ENCODE results near the gene COPS3. TPM values are rescaled to one million over a fixed set of nuclear protein-coding genes. Genes with fewer than 3 reads are reported as not detected.

Gene COPS3
- total RNA-seq, 1 donor: 103 TPM

DNA sequence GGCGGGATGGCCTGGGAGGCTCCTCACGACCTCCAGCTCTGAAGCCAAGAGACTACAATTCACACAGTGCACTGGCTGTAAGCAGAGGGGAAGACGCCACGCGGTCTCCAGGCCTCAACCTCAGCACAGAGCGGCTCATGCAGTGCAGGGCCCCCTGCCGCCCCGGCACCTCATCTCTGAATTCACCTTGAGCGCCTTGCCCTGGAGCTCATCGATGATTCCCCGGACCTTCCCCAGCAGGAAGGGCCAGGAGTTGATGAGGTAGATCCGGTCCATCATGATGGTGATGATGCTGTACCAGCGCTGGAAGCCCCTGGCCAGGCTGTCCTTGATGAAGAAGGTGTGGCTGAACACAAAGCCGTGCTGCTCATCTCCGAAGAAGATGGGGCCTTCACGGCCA, 57.3 kb downstream of the COPS3 start:
- DNase-seq (ENCODE audit: low read depth in 2 of 3, low spot score in 2 of 3): no peak

DNA sequence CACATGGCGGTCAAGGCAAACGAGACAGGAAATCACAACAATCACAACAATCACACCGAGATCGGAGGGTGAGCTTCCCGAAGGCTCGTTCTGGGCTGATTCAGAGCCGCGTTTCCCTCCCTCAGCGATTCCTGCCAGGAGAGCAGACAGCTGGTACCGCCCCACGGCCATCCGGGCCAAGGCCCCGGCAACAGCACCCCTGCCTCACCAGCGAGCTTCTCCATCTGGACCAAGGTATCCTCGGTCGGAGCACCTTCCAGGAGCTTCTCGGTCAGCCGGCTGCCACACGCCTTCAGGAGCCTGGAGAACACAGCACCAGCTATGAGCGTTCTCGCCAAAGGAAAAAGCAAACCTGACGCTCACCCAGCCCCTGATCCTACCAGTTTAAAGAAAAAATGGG, 59.7 kb downstream of the COPS3 start:
- no peak for DNase-seq (ENCODE audit: low read depth in 2 of 3, low spot score in 2 of 3)

DNA sequence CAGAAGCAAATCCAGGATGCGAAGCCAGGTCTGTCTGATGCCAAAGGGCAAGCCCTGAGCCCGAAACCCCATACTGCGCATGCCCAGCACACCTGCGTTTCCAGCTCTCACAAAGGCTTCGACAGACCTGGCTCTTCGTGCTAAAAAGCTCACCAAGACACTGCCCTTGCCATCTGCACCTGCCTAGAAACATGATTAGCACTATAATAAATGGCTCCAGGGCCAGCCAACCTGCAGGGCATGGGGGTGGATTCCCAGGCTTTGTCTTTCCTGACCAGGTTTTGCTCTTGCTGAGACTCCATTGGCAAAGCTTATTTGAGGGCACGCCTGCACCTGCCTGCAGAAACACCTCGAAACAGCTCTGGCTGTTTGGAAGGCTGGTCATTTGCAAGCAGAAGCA, 60.5 kb downstream of the COPS3 start:
- DNase-seq (ENCODE audit: low read depth in 2 of 3, low spot score in 2 of 3): no peak

DNA sequence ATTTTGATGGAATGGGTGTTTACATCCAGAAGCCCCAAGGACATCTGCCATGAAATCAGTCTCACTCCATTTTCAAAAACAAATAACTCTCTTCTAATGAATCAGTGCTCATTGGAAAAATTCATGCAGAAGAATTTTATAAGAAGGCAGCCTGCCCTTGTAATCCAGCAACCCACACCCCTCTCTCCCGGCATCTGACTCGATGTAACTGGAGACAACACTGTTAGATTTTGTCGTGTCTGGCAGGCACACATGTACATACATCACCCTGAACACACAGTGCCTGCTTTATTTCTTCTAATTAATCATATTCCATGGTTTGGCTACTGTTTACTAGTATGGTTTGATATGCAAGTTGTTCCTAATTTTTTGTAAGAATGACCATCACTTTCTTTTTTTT, 63.1 kb downstream of the COPS3 start:
- DNase-seq (ENCODE audit: low read depth in 2 of 3, low spot score in 2 of 3): no peak

DNA sequence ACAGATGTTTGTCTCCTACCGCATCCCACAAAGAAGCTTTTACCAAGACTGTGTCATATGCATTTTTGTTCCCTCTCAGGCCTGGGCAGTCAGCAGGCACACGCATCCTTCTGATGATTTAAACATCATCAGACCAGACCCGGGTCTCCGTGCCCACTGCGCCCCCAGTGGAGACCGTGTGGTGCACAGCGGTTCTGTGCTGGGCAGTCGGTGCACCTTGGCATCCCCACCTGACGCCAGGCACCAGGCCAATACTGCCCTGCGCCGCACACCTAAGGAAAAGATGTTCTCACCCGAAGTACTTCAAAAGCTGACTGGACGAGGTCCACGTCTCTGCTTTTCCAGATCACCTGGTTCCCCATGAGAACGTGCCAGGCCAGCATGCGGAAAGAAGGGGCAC, 64.3 kb downstream of the COPS3 start:
- DNase-seq (ENCODE audit: low read depth in 2 of 3, low spot score in 2 of 3): no peak

DNA sequence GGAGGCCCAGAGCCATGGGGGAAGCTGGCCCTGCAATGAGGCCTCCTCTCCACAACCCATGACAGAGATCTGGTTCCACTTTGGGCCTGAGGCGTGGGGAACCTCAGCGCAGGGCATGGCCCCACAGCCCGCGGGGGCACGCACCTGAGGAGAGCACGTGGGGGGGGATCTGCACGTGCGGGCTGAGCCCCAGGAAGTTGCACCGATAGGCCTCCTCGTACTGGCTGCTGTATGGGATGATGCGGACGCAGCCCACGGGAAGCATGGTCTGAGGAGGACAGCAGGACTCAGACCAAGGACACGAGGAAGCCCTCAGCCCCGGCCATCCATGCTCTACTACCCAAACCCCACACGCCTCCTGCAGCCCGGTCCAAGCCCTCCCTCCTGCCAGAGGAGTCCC, 64.8 kb downstream of the COPS3 start:
- no peak for DNase-seq (ENCODE audit: low read depth in 2 of 3, low spot score in 2 of 3)

DNA sequence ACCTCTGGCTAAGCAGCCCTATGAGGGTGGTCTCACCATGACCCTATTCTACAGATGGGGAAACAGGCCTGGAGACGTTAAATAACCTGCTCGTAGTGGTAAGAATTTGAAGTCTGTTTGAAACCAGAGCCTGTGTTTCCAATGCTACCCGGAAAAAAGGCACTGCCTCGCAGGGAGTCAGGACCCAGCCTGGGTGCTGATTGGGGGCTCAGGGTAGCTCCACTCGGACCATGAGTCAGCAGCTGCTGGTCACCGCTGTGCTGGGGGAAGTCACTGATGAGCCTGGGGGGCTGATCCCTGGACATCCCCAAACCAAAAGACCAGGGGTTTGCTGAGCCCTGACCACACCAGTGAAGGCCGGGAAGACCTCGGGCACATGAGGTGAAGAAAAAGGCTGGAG, 65.5 kb downstream of the COPS3 start:
- DNase-seq (ENCODE audit: low read depth in 2 of 3, low spot score in 2 of 3): no peak

DNA sequence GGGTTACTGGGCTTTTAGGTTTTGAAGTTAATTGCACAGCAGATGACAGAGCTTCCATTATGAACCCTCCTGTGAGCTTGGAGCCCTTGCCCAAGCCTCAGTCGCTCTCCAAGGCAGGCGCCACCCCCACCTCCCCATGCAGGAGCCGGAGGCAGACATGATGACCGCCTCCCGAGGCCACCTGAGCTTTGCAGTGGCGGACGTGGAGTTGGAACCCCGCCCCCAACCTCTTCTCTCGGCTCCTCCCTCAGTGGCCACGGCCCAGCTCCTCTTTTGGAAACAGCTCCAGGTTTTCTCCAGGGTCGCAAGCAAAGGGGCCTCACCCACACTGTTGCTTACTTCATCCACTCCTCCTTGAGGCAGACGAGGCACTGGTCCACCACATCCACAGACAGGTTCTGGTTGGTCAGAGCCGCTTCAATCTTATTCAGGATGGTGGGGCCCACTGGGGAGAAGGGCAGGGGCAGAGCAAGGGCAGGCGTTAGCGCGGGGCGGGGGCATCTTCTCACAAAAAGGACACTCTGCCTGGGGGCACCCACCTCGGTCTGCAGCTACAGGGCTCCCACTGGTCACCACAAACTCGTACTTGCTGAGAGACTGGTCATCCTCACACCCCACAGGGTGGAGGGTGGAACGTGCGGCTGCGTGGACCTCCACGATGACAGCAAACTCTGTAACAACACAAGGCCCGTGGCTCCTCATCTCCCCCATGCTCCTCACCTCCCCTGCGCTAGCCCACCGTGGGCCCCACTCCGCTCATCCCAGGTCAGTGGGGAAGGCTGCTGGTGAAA, 66.2 kb downstream of the COPS3 start:
- DNase-seq (ENCODE audit: low read depth in 2 of 3, low spot score in 2 of 3): no peak

DNA sequence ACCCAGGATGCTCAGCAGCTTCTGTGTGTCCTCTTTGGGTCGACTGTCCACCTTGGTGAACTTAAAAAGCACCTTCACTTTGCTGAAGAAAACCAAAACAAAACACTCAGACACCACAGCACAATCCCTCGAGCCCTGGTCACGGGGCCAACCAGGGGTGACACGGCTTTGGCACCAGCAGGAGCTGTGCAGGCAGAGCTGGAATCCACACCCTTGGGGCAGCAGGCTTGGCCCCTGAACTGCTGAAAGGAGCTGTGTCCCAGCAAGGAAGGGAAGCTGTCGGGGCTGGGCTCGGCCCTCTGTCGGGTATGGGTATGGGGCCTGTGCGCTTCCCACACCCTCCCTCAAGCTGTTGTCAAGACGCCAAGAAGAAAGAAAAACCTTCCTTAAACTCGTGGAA, 67.3 kb downstream of the COPS3 start:
- DNase-seq (ENCODE audit: low read depth in 2 of 3, low spot score in 2 of 3): no peak

DNA sequence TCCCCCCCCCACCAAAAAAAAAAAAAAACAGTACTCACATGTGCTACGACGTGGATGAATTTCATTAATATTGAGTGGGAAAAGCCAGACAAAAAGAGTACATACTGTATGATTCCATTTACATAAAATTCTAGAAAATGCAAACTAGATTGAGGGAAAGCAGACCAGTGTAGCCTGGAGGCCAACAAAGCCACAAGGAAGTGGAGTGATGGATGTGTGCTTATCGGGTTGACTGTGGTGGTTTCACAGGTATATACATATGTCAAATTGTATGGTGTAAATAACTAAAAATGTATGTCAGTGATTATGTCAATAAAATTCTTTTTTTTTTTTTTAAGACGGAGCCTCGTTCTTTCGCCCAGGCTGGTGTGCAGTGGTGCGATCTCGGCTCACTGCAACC, 73.0 kb downstream of the COPS3 start:
- DNase-seq (ENCODE audit: low read depth in 2 of 3, low spot score in 2 of 3): no peak

DNA sequence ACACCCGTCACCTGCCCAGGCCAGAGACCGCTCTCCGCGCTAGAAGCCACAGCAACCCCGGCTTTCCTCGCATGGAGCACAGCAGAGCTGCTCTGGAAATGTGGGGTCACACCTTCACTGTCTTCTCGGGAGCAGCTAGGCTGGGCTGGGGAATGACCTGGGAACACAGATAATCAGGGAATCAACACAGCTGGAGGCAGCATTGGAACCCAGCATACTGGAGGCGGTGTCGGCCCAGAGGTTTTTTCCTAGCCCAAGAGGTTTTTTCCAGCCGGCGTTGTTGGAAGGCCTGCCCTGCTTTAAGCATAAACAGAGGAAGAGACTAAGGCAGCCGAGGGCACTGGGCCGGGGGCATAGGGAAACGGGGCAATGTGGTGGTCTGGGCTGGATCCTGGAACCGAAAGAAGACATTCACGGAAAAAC, 74.1 kb downstream of the COPS3 start:
- DNase-seq (ENCODE audit: low read depth in 2 of 3, low spot score in 2 of 3): no peak

DNA sequence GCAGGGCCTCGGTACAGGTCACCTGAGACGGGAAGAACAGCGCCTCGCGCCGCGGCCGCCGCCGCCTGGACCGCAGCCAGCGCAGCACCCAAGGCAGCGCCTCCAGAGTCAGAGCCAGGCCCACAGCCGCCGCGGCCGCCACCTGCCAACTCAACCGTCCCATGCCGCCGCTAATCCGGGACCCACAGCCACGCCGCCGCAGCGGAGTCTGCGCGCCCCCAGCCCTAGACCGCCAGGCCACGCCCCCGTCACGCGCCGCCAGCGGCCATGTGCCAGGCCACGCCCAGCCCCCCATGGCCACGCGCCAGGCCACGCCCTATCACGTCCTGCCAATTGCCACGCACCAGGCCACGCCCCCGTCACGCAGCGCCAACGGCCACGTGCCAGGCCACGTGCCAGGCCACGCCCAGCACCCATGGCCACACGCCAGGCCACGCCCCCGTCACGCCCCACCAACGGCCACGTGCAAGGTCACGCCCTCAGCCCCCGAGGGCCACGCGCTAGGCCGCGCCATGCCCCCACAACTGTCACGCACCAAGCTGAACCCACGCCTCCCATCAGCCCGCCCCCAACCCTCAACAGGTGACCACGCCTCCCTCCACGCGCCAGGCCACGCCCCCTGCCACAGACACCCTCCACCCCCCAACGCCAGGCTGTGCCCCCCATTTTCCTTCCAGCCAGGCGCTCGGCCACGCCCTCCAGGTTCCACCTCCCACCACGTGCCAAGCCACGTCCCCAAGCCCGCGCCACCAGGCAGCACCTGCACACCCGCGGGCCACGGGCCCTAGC, 74.7 kb downstream of the COPS3 start, which contains the start of gene PLD6:
PLD6 (minus strand) TSS at position 210 of the 789 bp plus-strand sequence; CDS start at position 163, 47 bp downstream.
- peak; percentile 84 to 91 (median 87) for DNase-seq (ENCODE audit: low read depth in 2 of 3, low spot score in 2 of 3)

DNA sequence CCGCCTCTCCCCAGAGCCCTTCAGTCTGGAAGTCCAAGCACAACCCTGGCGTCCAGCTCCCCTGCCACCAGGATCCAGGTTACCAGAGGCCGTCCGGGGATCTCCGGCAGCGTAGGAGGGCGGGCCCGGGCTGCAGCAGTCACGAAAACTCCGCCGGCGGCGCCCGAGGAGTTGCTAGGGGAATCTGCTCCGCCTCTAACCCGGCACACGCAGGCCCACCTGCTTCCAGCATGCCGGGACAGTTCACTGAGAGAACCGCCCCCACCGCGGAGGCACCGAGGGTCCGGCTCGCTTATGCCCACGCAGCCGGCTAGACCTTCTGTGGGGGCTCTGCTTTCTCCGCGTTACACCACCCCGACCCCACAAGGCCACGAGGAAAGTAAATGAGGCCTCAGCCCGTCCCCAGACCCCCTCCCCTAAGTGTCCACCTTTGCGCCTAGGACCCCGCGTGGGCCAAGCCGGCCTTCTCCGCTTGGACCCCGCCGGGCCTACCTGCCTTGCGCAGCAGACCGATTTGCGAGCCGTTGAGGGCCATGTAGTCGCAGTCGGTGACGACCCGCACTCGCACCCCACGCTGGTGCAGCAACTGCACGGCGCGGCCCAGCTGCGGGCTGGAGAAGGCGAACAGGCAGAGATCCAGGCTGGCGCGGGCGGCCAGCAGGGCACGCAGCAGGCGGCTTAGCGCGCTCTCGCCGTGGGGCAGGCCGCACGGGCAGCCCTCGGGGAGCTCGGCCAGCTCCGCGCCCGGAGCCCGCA, 75.5 kb downstream of the COPS3 start:
- DNase-seq (ENCODE audit: low read depth in 2 of 3, low spot score in 2 of 3): peak in 2 of 3 donors; percentile 42 to 51

DNA sequence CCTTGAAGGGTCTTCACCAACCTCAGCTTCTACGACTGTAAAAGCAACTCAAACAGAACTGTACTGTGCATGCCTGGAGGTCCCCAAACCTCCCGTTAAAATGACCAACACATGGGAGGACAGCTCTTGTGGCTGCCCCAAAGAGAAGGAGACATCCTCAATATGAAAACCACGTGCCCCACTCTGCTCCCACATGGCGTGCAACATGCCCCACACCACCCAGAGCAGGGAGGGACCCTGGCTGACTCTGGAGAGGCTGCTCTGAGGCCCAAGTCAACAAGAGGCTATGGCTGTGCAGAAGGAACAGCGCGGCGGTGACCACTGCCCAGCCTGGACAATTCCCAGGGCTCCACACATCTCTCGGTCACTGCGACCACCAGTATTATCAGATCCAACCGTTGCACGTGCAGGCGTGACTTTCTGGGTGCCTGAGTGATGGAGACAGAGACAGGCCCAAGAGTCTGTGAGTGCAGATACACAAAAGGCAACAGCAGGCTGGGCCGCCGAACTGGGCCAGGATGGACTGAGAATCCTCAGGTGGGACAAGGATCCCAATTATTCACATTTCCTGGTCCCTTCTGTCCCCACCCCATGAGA, 76.3 kb downstream of the COPS3 start:
- no peak for DNase-seq (ENCODE audit: low read depth in 2 of 3, low spot score in 2 of 3)

DNA sequence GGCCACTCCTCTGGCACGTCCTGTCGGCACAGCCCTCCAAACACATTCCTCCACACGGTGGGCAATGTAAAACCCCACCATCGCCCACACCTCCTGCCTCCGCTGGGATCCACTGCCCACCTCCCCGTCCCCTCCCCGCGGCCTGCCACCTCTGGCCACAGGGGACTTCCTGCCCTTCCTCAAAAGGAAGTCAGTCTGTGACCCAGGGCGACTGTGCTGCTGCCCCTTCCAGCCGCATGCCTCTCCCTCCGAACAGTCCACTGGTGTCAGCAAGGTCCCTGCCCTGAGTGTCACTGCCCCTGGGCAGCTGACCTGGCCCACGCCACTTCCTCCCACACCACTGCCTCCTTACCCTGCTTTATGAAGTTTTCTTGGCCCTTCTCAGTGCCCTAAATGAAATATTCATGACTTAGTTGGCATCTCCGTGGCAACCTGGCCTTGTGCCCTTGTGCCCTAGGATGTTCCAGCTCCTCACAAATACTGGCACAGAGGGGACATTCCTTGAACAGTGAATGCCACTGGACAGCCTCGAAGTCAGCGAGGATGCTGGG, 76.9 kb downstream of the COPS3 start:
- no peak for DNase-seq (ENCODE audit: low read depth in 2 of 3, low spot score in 2 of 3)

DNA sequence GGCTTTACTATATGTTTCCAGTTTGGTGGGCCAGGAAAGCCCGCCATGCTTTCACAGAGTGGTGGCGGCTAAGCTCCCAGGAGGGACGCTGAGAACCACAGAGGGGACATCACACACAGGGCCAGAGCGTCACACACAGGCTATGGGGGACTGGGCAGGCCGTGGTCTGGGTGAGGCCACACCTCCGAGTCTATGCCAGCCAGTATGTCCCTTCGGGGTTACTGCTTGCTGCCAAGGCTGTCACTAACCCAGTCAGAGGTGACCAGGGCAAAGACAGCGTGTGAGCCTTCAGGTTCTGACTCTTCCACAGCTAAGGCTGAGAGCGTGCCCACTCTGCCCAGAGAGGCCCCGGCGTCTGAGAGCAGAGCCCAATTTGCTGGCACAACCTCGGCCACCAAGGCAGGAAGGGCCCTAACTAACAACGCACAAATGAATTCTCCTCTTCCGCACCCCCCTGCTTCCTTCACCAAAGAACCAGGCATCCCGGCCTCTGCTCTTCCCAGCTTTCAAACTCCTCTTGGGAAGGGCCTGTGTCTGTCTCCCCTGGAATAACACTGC, 77.8 kb downstream of the COPS3 start:
- no peak for DNase-seq (ENCODE audit: low read depth in 2 of 3, low spot score in 2 of 3)

DNA sequence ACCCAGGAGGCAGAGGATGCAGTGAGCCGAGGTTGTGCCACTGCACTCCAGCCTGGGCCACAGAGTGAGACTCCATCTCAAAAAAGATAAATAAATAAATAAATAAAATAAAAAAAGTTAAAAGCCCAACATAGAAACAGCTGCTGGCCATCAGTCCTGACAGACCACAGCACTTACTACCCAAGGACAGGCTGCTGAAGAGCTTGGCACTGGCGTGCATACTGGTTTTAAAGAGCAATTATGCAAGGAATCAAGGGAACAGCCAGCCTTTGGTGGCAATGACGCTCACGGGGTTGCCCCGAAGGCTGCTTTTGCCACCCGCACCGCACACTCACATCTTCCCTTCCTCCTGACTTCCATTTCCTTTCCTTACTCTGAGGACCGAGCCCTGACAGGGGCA, 79.1 kb downstream of the COPS3 start:
- no peak for DNase-seq (ENCODE audit: low read depth in 2 of 3, low spot score in 2 of 3)

DNA sequence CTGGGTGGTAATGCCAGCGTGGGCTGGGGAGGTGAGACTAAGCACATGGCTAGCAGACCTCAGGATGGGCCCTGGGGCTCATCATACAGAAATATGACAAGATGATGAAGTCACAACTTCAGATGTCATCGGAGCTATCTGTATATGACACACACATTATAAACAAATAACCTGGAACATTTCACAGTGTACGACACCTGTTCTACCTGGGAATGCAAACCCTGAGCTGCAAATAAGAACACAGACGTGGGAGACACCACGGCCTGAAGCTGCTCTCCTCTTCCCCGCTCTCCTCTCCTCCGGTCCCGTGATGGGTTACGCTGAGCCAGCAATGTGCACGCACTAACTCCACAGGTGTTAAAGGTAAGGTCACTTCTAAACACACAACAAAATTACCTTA, 79.8 kb downstream of the COPS3 start:
- DNase-seq (ENCODE audit: low read depth in 2 of 3, low spot score in 2 of 3): no peak

DNA sequence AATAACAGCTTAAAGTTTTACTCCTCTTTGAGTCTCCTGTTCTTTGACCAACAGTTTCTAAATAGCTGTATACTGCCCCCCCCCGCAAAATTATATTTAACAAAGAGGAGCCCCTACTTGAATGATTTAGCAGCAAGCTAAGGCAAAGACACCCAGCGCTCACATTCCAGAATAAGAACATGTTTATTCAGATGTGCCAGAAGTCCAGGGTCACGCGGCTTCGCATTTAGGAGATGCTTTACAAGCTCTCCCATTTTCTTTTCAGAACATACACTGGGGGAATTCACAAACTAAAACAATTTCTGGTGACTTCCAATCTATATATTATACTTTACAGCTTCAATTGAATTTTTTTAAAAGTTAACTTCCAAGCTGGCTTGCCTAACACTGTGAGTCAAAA, 80.2 kb downstream of the COPS3 start:
- DNase-seq (ENCODE audit: low read depth in 2 of 3, low spot score in 2 of 3): no peak

DNA sequence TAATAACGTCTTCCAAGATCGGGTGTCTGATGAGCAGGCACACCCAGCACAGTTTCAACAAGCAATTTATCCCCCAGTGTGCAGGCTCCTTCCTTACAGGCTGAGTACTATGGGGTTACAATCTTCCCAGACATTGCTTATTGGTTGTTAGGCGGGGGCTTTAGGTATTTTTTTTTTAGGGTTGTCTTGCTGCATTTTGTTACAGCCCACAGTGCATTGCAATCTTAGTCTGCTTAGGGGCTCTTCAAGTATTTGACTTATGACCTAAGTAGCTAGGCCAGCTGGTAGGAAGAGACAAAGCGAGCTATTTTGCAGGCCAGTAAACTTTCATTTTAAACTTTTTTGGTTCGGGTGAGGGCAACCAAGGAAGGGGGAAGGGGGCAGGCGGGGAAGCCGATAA, 80.7 kb downstream of the COPS3 start:
- no peak for DNase-seq (ENCODE audit: low read depth in 2 of 3, low spot score in 2 of 3)
